ENCODE results near the gene TTC33. TPM values are rescaled to one million over a fixed set of nuclear protein-coding genes. Genes with fewer than 3 reads are reported as not detected.

TTC33 gene
- total RNA-seq, 4 donors from 2014 or later: 20.2 to 49.0 (median 32.6) TPM

DNA sequence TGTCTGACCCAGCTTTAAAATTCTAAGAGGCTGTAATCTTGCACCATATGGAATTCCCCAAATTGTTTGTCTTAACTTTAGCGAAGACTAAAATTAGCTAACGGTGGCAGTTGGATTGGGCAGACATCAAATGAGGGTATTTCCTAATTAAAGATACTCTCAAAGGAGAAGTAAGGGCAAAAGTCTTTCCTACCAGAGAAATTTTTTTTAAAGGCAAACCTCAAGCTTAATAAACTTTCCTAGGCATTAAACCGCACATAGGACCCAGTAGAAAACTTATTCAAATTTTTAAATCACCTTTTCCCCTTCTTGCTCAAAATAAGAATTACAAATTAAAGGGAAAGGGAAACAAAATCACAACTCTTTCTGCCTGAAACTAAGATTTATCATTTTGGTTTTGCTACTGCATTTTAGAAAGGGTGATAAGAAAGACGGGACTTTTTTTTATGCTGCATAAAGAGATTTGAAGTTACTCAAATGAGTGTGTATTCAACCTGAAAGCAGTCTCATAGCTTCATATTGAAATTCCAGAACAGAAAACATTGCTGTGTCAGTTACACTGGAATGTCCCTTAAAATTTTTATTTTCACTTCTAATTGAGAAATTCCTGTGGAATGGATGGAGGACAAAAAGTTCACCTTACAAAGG, 265.2 kb downstream of the TTC33 start:
- TF ChIP-seq CTCF (IDR thresholded peaks at IDR 0.05 in 4 of 5, conservative IDR thresholded peaks at IDR 0.05 in 1 of 5) (no peak), POLR2A (IDR thresholded peaks at IDR 0.05) (no peak)
- H3K27ac ChIP-seq: no peak overlapping the region
- H3K4me3 ChIP-seq: no peak overlapping the region
- in situ Hi-C loops (cut with MboI; ENCODE audit: low sequenced_read_pairs in 4 of 4) (no loop called here), intact Hi-C loops (cut with DNase I; ENCODE audit: low total_unique reads) (no loop called here)
- ATAC-seq (no peak), DNase-seq (no peak)
- no peaks in the 10 kb centered on the region for H3K36me3 ChIP-seq
- no peaks in the 10 kb centered on the region for H3K9me3 ChIP-seq
- H3K27me3 ChIP-seq: no peaks in the 10 kb centered on the region
- H3K4me1 ChIP-seq: no peaks in the 10 kb centered on the region

GRCh38 chr5:40489421-40489820, 266.3 kb downstream of the TTC33 start:
- no peak for TF ChIP-seq CTCF (IDR thresholded peaks at IDR 0.05 in 4 of 5, conservative IDR thresholded peaks at IDR 0.05 in 1 of 5)
- TF ChIP-seq POLR2A (IDR thresholded peaks at IDR 0.05): no peak
- no peak overlapping the region for H3K4me3 ChIP-seq
- intact Hi-C loops (cut with DNase I; ENCODE audit: low total_unique reads) (no loop called here), in situ Hi-C loops (cut with MboI; ENCODE audit: low sequenced_read_pairs in 4 of 4) (no loop called here)
- H3K27me3 ChIP-seq: no peaks in the 10 kb centered on the region
- no peaks in the 10 kb centered on the region for H3K9me3 ChIP-seq
- no peaks in the 10 kb centered on the region for H3K4me1 ChIP-seq
- no peak for DNase-seq
- ATAC-seq: no peak
- H3K27ac ChIP-seq: no peak overlapping the region
- H3K36me3 ChIP-seq: no peaks in the 10 kb centered on the region

DNA sequence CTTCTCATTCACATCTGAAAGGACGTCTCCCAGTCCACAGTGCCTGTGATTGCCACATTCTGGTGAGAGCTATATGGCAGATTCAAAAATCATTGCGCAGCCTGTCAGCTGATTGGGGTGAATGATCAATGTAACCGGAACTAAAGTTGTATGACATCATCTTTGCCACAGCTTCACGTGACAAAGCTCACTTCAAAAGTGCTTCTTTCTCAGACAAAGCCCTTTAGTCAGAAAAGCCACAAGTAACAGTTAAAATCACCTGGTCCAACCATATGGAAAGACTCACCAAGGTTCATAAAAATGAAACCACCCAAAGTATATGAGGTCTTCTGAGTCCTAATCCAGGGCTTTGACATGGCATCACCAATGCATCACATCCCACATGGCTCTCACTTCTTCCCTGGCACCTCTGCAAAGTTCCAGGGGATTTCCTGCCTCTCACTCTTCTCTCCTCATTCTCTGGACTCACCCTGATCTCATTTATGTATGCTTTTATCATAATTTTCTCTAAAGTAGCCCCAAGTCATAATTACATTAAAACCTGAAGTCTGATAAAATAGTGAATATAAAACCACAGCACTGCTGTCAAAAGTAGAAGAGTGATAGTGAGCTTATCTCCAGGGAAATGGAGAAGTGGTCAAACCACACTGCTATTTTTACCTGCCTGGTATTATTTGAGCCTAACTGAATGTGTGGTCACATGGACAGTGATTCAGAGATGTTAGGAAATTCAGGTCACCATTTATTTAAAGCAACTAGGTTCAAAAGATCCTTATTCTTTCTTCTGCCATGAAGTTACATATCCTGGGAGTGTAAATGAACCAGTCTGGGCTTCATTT, 269.1 kb downstream of the TTC33 start:
- DNase-seq (no peak), ATAC-seq (peak in 1 of 2 donors; percentile 84)
- H3K4me1 ChIP-seq: no peaks in the 10 kb centered on the region
- no peaks in the 10 kb centered on the region for H3K36me3 ChIP-seq
- intact Hi-C loops (cut with DNase I; ENCODE audit: low total_unique reads): no loop called here
- H3K4me3 ChIP-seq: no peak overlapping the region
- peaks cover 0 to 5% (median 0%) of the 10 kb centered on the region in 3 donors for H3K9me3 ChIP-seq
- no peak for TF ChIP-seq CTCF (IDR thresholded peaks at IDR 0.05 in 4 of 5, conservative IDR thresholded peaks at IDR 0.05 in 1 of 5)
- TF ChIP-seq POLR2A (IDR thresholded peaks at IDR 0.05): no peak
- peak overlapping the region in 1 of 4 donors; percentile 29 for H3K27ac ChIP-seq
- H3K27me3 ChIP-seq: no peaks in the 10 kb centered on the region
- in situ Hi-C loops (cut with MboI; ENCODE audit: low sequenced_read_pairs in 4 of 4): no loop called here

DNA sequence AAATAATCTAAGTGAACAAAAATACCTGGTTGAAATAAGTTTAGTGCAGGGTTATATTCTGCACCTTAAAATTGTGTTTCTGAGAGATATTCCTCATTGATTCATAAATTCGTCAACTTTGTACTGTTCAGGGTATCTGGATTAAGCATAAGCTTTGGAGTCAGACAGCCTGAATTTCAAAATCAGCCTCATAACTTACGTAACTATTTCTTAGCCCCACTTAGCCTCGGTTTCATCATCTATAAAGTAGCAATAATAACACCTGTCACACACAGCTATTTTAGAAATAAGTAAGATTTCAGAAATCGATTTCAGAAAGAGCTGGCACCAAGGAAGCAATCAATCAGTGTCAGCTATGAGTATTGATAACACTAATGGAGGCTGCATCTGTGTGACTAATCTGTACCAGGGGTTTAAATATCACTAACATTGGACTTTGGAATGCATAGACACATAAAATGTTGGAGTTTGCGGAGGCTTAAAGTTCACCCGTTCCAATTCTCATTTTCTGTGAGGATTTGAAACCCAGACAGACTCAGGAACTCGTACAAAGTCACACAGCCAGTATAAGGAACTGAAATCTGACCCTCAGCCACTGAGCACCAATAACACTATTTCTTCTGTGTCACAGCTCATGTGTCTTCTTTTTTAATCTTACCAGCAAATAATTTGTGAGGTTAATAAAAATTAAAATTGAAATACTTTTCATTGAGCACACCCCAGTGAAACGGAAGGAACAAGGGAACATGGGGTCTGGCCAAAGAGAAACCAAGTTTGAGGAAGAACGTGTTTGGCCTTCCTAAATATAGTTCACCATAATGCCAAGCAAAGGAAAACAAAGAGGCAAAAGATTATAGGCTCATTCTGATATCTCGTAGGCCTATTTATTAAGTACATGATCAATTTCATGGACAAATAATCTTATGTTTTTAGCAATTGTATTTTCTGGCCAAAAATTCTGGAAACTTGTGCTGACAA, 270.5 kb downstream of the TTC33 start:
- no peak overlapping the region for H3K4me3 ChIP-seq
- H3K4me1 ChIP-seq: no peaks in the 10 kb centered on the region
- in situ Hi-C loops (cut with MboI; ENCODE audit: low sequenced_read_pairs in 4 of 4): no loop called here
- no peak overlapping the region for H3K27ac ChIP-seq
- no peak for TF ChIP-seq POLR2A (IDR thresholded peaks at IDR 0.05)
- TF ChIP-seq CTCF (IDR thresholded peaks at IDR 0.05 in 4 of 5, conservative IDR thresholded peaks at IDR 0.05 in 1 of 5): no peak
- peaks cover 0 to 5% (median 0%) of the 10 kb centered on the region in 3 donors for H3K9me3 ChIP-seq
- no peaks in the 10 kb centered on the region for H3K36me3 ChIP-seq
- ATAC-seq: no peak
- intact Hi-C loops (cut with DNase I; ENCODE audit: low total_unique reads): no loop called here
- H3K27me3 ChIP-seq: no peaks in the 10 kb centered on the region
- no peak for DNase-seq
